T-cell (primary cell): ENCODE results near the gene C8A. TPM values are rescaled to one million over a fixed set of nuclear protein-coding genes. Genes with fewer than 3 reads are reported as not detected.

Experiments
- ATAC-seq, 4 experiments: fragments of 200-7000 bp in 3 of 4; fragments of 150-1000 bp in 1 of 4; cut with Tn5 transposase; replicated peaks in 1 of 4; 1 replicate in 3 of 4; 2 replicates in 1 of 4; pipeline ENCODE4 v1.10.0; 2021; ENCODE audit warnings: moderate library complexity in 3 of 4, mild to moderate bottlenecking in 2 of 4, moderate number of reproducible peaks in 1 of 4
- CTCF ChIA-PET, 2 donors: fragments of 300-600 bp; sonication (Branson Sonifier 250); formaldehyde crosslinking; loops; one replicate each; lab custom pipeline; 2022; ENCODE audit warnings: antibody characterized with exemption in 2 of 2; lab: Charles Lee
- POLR2A ChIA-PET, 2 donors: fragments of 300-600 bp; sonication (Branson Sonifier 250); formaldehyde crosslinking; loops; one replicate each; lab custom pipeline; 2022; ENCODE audit warnings: antibody characterized with exemption in 2 of 2; lab: Charles Lee
- DNase-seq, 35 experiments: peaks; one replicate each; pipeline versions ENCODE4 v3.0.0 to v3.0.0-alpha.2; 2013 to 2023
- H3K27ac ChIP-seq: one replicate; pipeline ENCODE4 v1.5.1; 2013; ENCODE audit warnings: low read length
- H3K27me3 ChIP-seq, 2 experiments: replicated peaks in 1 of 2; 1 replicate in 1 of 2; 2 replicates in 1 of 2; pipeline versions ENCODE4 v1.6.1 to v1.7.0; 2013; ENCODE audit warnings: low read length in 1 of 2, mixed read lengths in 1 of 2; ENCODE audit not compliant: control insufficient read depth in 2 of 2, insufficient read depth in 2 of 2; ENCODE audit errors: extremely low read depth in 1 of 2
- H3K36me3 ChIP-seq, 2 donors: 1 replicate in 1 of 2; 2 replicates in 1 of 2; pipeline versions ENCODE4 v1.6.1 to v1.7.0; 2013; ENCODE audit warnings: low read length in 1 of 2; ENCODE audit not compliant: control insufficient read depth in 2 of 2, insufficient read depth in 1 of 2; ENCODE audit errors: extremely low read depth in 1 of 2
- H3K4me1 ChIP-seq, 2 experiments: 1 replicate in 1 of 2; 2 replicates in 1 of 2; pipeline versions ENCODE4 v1.6.1 to v1.7.0; 2013; ENCODE audit warnings: low read length in 2 of 2, mixed read lengths in 1 of 2; ENCODE audit not compliant: insufficient read depth in 2 of 2, control insufficient read depth in 1 of 2; ENCODE audit errors: extremely low read depth in 1 of 2
- H3K4me3 ChIP-seq, 2 donors: 1 replicate in 1 of 2; 2 replicates in 1 of 2; pipeline versions ENCODE4 v1.5.1 to v1.7.0; 2013; ENCODE audit warnings: mild to moderate bottlenecking in 2 of 2, low read length in 1 of 2, moderate library complexity in 1 of 2; ENCODE audit not compliant: control insufficient read depth in 1 of 2; ENCODE audit errors: extremely low read depth in 1 of 2
- H3K9me3 ChIP-seq: 2 replicates; pipeline ENCODE4 v1.7.0; 2013
- H3K27ac Mint-ChIP-seq, 2 donors: one replicate each; pipeline ENCODE4 v1.8.0; 2020 to 2021; ENCODE audit warnings: mild to moderate bottlenecking in 2 of 2, mixed read lengths in 2 of 2
- H3K27me3 Mint-ChIP-seq, 2 donors: one replicate each; pipeline ENCODE4 v1.8.0; 2021 to 2022; ENCODE audit warnings: mixed read lengths in 2 of 2
- H3K36me3 Mint-ChIP-seq: one replicate; pipeline ENCODE4 v1.8.0; 2021; ENCODE audit warnings: mixed read lengths
- H3K4me1 Mint-ChIP-seq, 3 donors: one replicate each; pipeline ENCODE4 v1.8.0; 2020 to 2022; ENCODE audit warnings: mixed read lengths in 3 of 3, mild to moderate bottlenecking in 1 of 3
- H3K4me3 Mint-ChIP-seq, 3 donors: one replicate each; pipeline ENCODE4 v1.8.0; 2020 to 2022; ENCODE audit warnings: mild to moderate bottlenecking in 3 of 3, mixed read lengths in 3 of 3, moderate library complexity in 3 of 3
- H3K9me3 Mint-ChIP-seq, 3 donors: one replicate each; pipeline ENCODE4 v1.8.0; 2020 to 2022; ENCODE audit warnings: mixed read lengths in 3 of 3
- WGBS: methylation state at CpG from one replicate; pipeline ENCODE4 v1.1.5; 2013; ENCODE audit warnings: missing lambda C conversion rate; ENCODE audit not compliant: insufficient coverage; 5-methylcytosine and 5-hydroxymethylcytosine counted together
- total RNA-seq, 35 experiments: library from RNA in 6 of 35; stranded (reverse) in 6 of 35; fragments of 120-200 nt in 1 of 35; gene quantifications; one replicate each; pipeline versions ENCODE4 v1.2.1 to v1.2.4 and lab custom pipeline; 2013 to 2026

Gene C8A
- total RNA-seq, 5 donors from 2014 or later (not counting 1 experiment from before 2014, with no cell fraction given): 0.12 TPM; not detected in 4

DNA sequence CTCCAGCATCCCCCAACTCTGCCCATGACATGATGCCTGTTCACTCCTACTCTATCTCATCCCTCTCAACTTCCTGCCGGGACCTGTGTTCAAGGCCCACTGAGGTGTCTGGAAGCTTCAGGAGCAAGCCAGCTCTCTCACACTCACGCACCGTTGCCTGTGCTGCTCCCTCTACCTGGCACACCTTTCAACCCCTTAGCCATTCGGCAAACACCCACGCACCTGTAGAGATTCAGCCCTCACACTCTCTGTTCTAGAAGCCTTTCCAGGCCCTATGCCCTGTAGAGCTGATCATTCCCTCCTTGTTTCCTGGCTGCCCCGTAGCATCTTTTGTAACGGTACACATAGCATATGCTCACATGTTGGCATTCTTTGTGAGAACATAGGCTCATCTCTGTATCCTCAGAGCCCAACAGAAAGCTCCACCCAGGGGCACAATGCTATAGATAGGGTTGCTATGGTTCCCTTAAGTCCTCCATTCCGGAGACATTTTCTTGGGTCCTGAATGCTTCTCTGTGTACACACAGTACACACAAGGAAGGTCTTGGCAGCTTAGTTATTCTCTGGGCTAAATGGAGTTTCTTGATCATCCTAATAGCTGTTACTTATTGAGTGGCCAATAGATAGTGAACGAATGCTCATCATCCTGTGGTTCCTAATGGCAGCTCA, 109.9 kb downstream of the C8A start:
- no peak for DNase-seq
- POLR2A ChIA-PET: no interaction called here
- H3K27ac Mint-ChIP-seq: no peak overlapping the region

GRCh38 chr1:56965191-56965590, 110.6 kb downstream of the C8A start:
- H3K9me3 Mint-ChIP-seq: peaks cover 0 to 2% (median 0%) of the 10 kb centered on the region in 3 donors
- 92% methylated on average over 2 of the region's 3 CpGs for WGBS
- H3K27ac ChIP-seq: no peak overlapping the region
- H3K4me1 Mint-ChIP-seq: no peaks in the 10 kb centered on the region
- DNase-seq (no peak), ATAC-seq (no peak)
- H3K4me3 ChIP-seq: no peak overlapping the region
- ChIA-PET POLR2A (no interaction called here), CTCF (no interaction called here)
- no peaks in the 10 kb centered on the region for H3K9me3 ChIP-seq
- peaks cover 0 to 5% of the 10 kb centered on the region in 2 experiments for H3K27me3 ChIP-seq
- H3K36me3 Mint-ChIP-seq: no peaks in the 10 kb centered on the region
- no peak overlapping the region for H3K4me3 Mint-ChIP-seq
- peaks cover 3% of the 10 kb centered on the region in 2 donors for H3K27me3 Mint-ChIP-seq
- H3K36me3 ChIP-seq: no peaks in the 10 kb centered on the region
- H3K4me1 ChIP-seq: no peaks in the 10 kb centered on the region
- no peak overlapping the region for H3K27ac Mint-ChIP-seq

More for the DNA sequence above, 109.9 kb downstream of the C8A start:
- peaks cover 3% of the 10 kb centered on the region in 2 donors for H3K27me3 Mint-ChIP-seq
- Histone ChIP-seq H3K4me1 (no peaks in the 10 kb centered on the region), H3K27me3 (peaks cover 0 to 5% of the 10 kb centered on the region in 2 experiments), H3K4me3 (no peak overlapping the region), H3K36me3 (no peaks in the 10 kb centered on the region), H3K27ac (no peak overlapping the region), H3K9me3 (no peaks in the 10 kb centered on the region)
- H3K4me1 Mint-ChIP-seq: no peaks in the 10 kb centered on the region
- peaks cover 0 to under 1% (median 0%) of the 10 kb centered on the region in 3 donors for H3K9me3 Mint-ChIP-seq
- no peaks in the 10 kb centered on the region for H3K36me3 Mint-ChIP-seq
- WGBS: 96% methylated on average over 5 of the region's 9 CpGs
- no peak overlapping the region for H3K4me3 Mint-ChIP-seq
- ATAC-seq: no peak
- CTCF ChIA-PET: no interaction called here

GRCh38 chr1:56965916-56966697, 111.5 kb downstream of the C8A start, which contains the start of gene C8B:
C8B (minus strand) TSS chr1:56966015; CDS start chr1:56965948, 67 bp downstream.
- CTCF ChIA-PET: no interaction called here
- Histone ChIP-seq H3K36me3 (no peaks in the 10 kb centered on the region), H3K9me3 (no peaks in the 10 kb centered on the region), H3K4me3 (no peak within 1 kb of the TSS), H3K27ac (no peak within 1 kb of the TSS), H3K4me1 (no peaks in the 10 kb centered on the region), H3K27me3 (peaks cover 2 to 3% of the 10 kb centered on the region in 2 experiments)
- 80% methylated on average over 1 of the region's 3 CpGs for WGBS
- H3K4me1 Mint-ChIP-seq: no peaks in the 10 kb centered on the region
- peaks cover 0 to 6% (median 0%) of the 10 kb centered on the region in 3 donors for H3K9me3 Mint-ChIP-seq
- no peak for DNase-seq
- ATAC-seq: no peak
- no peaks in the 10 kb centered on the region for H3K36me3 Mint-ChIP-seq
- H3K4me3 Mint-ChIP-seq: no peak within 1 kb of the TSS
- POLR2A ChIA-PET: no interaction called here
- H3K27ac Mint-ChIP-seq: no peak within 1 kb of the TSS
- peaks cover 3% of the 10 kb centered on the region in 2 donors for H3K27me3 Mint-ChIP-seq

DNA sequence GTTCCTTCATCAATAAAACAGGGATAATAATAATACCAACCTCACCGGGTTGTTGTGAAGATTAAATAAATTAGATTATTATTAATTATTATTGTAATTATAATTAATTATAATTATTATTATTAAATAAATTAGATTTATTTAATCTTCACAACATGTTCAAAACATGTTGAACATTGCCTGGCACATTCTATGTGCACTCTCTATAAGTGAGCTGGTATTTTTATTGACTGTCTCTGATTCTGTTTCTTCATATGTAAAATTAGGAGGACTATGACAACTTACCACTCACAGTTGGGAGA, 112.1 kb downstream of the C8A start:
- ChIA-PET POLR2A (no interaction called here), CTCF (no interaction called here)
- H3K9me3 Mint-ChIP-seq: peaks cover 0 to 6% (median 0%) of the 10 kb centered on the region in 3 donors
- Histone ChIP-seq H3K36me3 (no peaks in the 10 kb centered on the region), H3K9me3 (no peaks in the 10 kb centered on the region), H3K4me1 (no peaks in the 10 kb centered on the region), H3K27ac (no peak overlapping the region), H3K4me3 (no peak overlapping the region), H3K27me3 (peaks cover 2 to 3% of the 10 kb centered on the region in 2 experiments)
- H3K27me3 Mint-ChIP-seq: peaks cover 3% of the 10 kb centered on the region in 2 donors
- H3K27ac Mint-ChIP-seq: no peak overlapping the region
- no peaks in the 10 kb centered on the region for H3K4me1 Mint-ChIP-seq
- ATAC-seq (no peak), DNase-seq (no peak)
- H3K36me3 Mint-ChIP-seq: no peaks in the 10 kb centered on the region
- H3K4me3 Mint-ChIP-seq: no peak overlapping the region
- no CpG with 5 or more reads among the region's 1 CpG for WGBS

DNA sequence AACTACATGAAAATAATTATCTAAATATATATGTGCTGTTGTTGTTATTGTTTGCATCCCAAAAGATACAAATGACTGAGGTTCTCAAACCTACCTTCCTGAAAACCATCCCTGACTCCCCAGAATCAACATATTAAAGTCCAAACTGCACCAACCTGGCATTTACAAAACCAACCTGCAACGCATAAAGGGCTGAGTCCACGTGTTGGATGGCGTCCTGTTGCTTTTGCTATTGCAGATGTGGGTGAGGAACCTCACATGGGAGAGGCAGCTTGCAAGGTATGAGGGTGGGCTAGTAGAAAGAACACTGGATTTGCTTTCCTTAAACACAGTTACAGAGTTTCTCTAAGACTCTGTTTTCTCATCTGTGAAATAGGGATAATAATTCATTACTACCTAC, 112.8 kb downstream of the C8A start:
- Histone ChIP-seq H3K27me3 (peaks cover 2 to 3% of the 10 kb centered on the region in 2 experiments), H3K36me3 (no peaks in the 10 kb centered on the region), H3K9me3 (no peaks in the 10 kb centered on the region), H3K27ac (no peak overlapping the region), H3K4me3 (no peak overlapping the region), H3K4me1 (no peaks in the 10 kb centered on the region)
- Mint-ChIP-seq H3K4me1 (no peaks in the 10 kb centered on the region), H3K9me3 (peaks cover 0 to 6% (median 0%) of the 10 kb centered on the region in 3 donors), H3K36me3 (no peaks in the 10 kb centered on the region), H3K27ac (no peak overlapping the region), H3K4me3 (no peak overlapping the region), H3K27me3 (peaks cover 3% of the 10 kb centered on the region in 2 donors)
- ChIA-PET POLR2A (no interaction called here), CTCF (no interaction called here)
- DNase-seq (no peak), ATAC-seq (no peak)
- WGBS: no CpG with 5 or more reads among the region's 3 CpGs
